Measurements from ENCODE around the gene HIP1R.
"Not testable (repeated sequence)": the region's sequence is repeated elsewhere in the genome, so short reads cannot be mapped to it uniquely, and the experiment has no call there.

The HIP1R gene

GRCh38 chr12:122875590-122876220, 40.4 kb downstream of the HIP1R start:
- no peak for DNase-seq

- DNase-seq = not testable (repeated sequence)
Observed at GRCh38 chr12:122876281-122876680, 41.0 kb downstream of the HIP1R start.

GRCh38 chr12:122876731-122877130, 41.5 kb downstream of the HIP1R start:
- DNase-seq = no peak

- no peak for DNase-seq
Observed at GRCh38 chr12:122878780-122879612, 43.7 kb downstream of the HIP1R start.

- DNase-seq = no peak
Observed at GRCh38 chr12:122880155-122880667, 45.0 kb downstream of the HIP1R start.

- peak; percentile 37 for DNase-seq
Observed at GRCh38 chr12:122880668-122881067, 45.4 kb downstream of the HIP1R start.

GRCh38 chr12:122882908-122883558, 47.8 kb downstream of the HIP1R start:
- no peak for DNase-seq

- DNase-seq = no peak
Observed at GRCh38 chr12:122884091-122884826, 49.0 kb downstream of the HIP1R start.

GRCh38 chr12:122884860-122885259, 49.6 kb downstream of the HIP1R start:
- DNase-seq = no peak

- no peak for DNase-seq
Observed at GRCh38 chr12:122886161-122886560, 50.9 kb downstream of the HIP1R start.

GRCh38 chr12:122886851-122887818, 51.9 kb downstream of the HIP1R start:
- no peak for DNase-seq

GRCh38 chr12:122887819-122888212, 52.6 kb downstream of the HIP1R start:
- DNase-seq = no peak

GRCh38 chr12:122888232-122888752, 53.0 kb downstream of the HIP1R start:
- peak; percentile 94 for DNase-seq

GRCh38 chr12:122889761-122890520, 54.7 kb downstream of the HIP1R start:
- DNase-seq = no peak

- DNase-seq = no peak
Observed at GRCh38 chr12:122891661-122892525, 56.6 kb downstream of the HIP1R start.

- not testable (repeated sequence) for DNase-seq
Observed at GRCh38 chr12:122892724-122893123, 57.5 kb downstream of the HIP1R start.

GRCh38 chr12:122893208-122894153, 58.2 kb downstream of the HIP1R start:
- no peak for DNase-seq

All from NCI-H510A treated with DMSO at 0.1 percent for 48 hours (cell line).